RPMI8226 (cell line): ENCODE results near the gene WIZ.
A peak's percentile ranks its signal among the peaks of the same experiment; 100 is the strongest.
"Not testable (repeated sequence)": the region's sequence is repeated elsewhere in the genome, so short reads cannot be mapped to it uniquely, and the experiment has no call there.

Source experiments
- DNase-seq: peaks from one replicate; pipeline ENCODE4 v3.0.0-alpha.2; 2015

The WIZ gene

GRCh38 chr19:15401397-15401710, 48.4 kb downstream of the WIZ start:
- DNase-seq: no peak

GRCh38 chr19:15400521-15401396, 49.0 kb downstream of the WIZ start:
- no peak for DNase-seq

- no peak for DNase-seq
These were observed 50.1 kb downstream of the WIZ start for GRCh38 chr19:15399635-15400034.

- DNase-seq: no peak
These were observed 50.6 kb downstream of the WIZ start for GRCh38 chr19:15399234-15399515.

- DNase-seq: no peak
These were observed 51.1 kb downstream of the WIZ start for GRCh38 chr19:15398501-15399233.

- DNase-seq: no peak
These were observed 52.0 kb downstream of the WIZ start for GRCh38 chr19:15397782-15398181.

- no peak for DNase-seq
These were observed 52.5 kb downstream of the WIZ start for GRCh38 chr19:15397236-15397635.

DNA sequence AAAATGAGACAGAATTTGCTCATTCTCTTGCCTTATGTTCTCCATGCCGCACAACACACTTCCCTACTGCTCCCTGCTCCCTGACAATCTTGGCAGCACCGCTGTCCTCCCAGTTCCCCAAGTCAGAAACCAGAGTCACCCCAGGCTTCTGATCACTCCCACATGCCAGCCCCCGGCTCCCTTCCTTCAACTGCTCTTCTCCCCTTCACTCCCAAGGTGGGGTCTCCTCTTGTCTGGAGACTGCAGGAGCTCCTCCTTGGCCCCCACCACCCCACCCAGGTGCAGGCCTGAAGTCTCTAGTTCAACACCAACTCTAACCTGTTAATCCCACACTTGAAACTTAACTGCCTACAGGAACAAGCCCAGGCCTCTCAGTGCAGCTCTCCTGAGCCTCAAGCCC, 53.3 kb downstream of the WIZ start:
- DNase-seq: no peak

DNA sequence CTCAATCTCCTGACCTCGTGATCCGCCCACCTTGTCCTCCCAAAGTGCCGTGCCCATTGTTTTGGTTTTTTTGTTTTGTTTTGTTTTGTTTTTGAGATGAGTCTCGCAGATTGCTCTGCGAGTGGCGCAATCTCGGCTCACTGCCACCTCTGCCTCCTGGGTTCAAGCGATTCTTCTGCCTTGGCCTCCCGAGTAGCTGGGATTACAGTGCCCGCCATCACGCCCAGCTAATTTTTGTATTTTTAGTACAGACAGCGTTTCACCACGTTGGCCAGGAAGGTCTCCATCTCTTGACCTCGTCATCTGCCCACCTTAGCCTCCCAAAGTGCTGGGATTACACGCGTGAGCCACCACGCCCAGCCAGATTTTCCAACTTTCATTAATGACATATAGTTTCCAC, 54.5 kb downstream of the WIZ start:
- DNase-seq: not testable (repeated sequence)

- no peak for DNase-seq
These were observed 55.3 kb downstream of the WIZ start for GRCh38 chr19:15394426-15394825.

DNA sequence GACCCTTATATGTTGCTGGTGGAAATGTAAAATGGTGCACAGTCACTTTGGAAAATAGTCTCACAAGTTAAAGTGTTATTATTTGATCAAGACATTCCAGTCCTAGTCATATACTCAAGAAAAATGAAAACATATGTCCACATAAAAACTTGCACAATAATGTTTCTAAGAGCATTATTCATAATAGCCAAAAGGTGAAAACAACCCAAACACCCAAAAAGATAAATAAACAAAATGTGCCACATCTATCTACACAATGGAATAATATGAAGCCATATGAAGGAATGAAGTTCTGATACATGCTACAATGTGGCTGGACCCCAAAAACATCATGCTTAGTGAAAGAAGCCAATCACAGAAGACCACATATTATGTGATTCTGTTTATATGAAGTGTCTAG, 55.8 kb downstream of the WIZ start:
- DNase-seq: no peak

- no peak for DNase-seq
These were observed 58.9 kb downstream of the WIZ start for GRCh38 chr19:15390814-15391213.

- DNase-seq: no peak
These were observed 67.9 kb downstream of the WIZ start for GRCh38 chr19:15381864-15382263.

DNA sequence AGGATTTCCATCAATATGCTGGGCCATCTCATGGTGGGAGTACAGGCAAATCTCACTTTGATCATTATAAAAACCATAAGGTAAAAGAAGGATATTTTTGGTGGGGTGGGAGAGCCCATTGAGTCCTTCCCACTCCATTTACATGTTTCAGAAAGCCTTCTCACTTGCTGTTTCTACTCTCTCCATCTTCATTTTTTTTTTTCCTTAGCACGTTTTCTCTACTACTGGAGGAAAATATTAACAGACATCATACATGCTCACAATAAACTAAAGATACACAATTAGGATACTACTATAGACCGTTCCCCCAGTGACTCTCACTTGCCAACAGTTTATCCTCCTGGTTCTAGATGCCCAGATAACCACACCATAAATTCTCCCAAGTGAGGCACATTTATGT, 68.3 kb downstream of the WIZ start:
- DNase-seq: no peak

DNA sequence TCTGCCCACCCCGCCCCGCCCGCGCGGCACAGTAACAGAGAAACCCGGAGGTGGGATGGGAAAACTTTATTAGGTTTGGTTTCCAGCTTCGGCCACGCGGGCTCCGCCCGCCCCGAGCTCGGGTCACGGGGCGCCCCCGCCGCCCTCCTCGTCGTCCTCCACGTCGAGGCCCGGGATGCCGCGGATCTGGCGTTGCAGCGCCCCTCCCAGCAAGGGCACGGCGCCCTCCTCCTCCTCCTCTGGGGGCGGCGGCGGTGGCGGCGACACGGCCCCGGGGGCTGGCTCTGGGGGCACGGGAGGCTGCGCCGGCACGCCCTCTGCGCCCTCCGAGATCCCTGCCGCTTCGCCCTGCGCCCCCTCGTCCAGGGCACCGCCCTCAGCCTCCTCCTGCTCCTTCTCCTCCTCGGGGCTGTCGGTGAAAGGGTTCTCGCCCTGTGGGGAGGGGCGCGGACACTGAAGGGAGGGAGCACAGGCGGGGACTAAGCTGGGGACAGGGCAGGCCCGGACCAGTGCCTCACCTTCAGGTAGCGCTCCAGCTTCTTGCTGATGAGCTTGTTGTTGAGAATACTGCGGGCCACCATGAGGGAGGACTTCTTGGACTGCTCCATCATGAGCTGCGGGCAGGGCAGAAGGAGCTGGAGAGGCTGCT, 69.6 kb downstream of the WIZ start:
- DNase-seq: peak; percentile 81

DNA sequence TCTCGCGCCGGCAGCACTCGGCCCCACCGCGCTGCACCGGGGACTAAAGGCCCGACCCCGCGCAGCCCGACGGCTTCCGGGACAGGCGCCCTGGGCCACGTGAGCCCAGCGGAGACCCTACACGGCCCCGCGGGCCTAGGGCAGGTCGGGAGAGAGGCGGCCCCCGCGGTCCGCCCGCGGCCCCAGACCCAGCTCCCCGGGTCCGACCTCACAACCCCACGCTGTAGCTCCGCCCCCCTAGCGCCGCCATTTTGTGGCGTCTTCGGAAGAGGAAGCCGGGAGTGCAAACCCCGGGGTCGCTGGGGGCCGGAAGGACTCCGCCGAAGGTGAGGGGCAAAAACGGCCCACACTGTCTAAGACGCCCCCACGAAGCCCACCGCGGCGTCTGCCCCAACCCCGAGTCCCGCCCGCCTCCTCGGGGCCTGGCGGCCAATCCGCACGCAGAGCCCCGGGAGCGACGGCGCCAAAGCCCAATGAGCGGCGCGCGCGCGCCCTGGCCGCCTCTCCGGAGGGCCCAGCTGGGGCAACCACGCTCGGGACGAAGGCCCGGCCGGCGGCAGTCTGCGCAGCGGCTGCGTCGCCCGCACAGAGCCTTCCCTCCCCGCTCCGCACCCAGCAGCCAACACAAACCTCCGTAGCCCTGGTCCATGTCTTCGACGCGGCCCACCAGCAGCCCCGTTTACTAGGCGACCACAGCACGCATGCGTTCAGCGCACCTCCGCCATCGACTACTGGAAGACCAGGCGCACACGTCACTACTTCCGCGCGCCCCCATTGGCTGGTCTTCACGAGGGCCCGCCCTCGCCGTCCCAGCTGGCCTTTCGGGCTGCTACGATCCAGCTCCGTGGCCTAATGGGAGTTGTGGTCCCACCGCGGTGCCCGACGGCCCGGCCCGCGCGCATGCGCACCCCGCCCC, 70.4 kb downstream of the WIZ start, which contains the start of gene AKAP8:
Gene AKAP8 (minus strand): TSS at position 705 of the 916 bp plus-strand sequence. CDS start 56 bp downstream, at position 649.
- DNase-seq: peak; percentile 99

- peak; percentile 81 for DNase-seq
These were observed 71.1 kb downstream of the WIZ start for GRCh38 chr19:15378534-15379082.

GRCh38 chr19:15374796-15375440, 74.8 kb downstream of the WIZ start:
- DNase-seq: no peak

DNA sequence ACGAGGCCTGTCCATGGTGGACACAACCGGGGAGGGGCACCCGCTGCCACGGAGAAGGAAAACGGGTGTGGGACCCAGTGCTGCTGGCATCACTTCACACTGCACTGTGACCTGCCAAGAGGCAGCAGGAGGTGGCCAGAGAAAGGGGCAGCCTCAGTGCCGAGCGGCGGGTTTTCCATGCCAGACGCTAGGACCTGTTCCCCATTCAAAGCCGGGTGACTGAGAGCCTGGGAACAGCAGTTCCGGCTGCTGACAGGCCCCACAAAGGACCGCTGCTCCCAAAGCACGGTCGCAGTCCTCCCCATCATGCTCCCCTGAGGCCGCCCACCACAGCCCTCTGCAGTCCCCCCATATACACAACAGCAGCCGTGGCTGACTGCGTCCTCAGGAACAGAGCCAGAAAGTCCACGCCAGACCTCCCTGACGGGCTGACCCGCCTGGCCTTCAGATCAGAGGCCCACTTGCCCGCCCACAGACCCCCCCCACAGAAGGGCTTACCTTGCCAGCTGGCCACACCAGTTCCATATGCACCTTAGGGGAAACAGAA, 75.6 kb downstream of the WIZ start:
- DNase-seq: no peak

DNA sequence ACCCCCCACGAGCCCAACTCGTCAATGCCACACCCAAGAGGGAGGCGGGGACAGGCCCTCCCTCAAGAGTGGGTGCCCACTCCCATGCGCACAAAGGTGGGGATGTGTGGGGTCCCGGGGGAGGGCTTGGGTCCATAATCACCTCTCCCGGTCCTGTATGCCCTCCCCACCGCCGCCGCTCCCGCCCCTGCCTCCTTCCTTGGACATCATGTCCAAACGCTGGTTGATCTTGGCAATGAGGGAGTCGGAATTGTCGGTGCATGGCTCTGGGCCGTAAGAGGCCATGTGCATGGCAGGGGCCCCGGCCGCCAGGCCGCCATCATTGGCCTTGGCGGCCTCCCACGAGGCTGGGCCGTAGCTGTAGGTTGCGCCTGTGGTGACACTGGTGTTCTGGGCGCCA, 76.1 kb downstream of the WIZ start:
- no peak for DNase-seq

DNA sequence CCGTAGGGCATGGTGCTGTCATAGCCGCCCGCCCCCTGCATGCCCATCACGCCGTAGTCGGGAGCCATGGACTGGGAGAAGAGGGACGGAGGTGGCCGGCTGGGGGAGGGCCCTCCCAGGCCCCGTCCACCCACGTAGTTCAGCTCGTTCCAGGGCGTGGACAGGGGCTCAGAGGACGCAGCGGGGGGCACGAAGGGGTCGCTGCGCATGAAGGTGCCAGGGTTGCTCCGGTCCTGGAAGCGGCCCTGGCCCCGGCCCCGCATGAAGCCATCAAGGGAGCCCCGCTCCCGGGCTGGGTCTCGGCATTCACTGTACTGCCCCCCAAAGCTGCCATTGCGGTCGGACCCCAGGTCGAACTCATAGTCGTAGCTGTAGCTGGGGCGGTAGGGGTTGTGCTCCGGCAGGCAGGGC, 76.9 kb downstream of the WIZ start:
- no peak for DNase-seq

- DNase-seq: no peak
These were observed 77.3 kb downstream of the WIZ start for GRCh38 chr19:15372470-15372869.
